ENCODE data around the gene FOXS1. TPM values are rescaled to one million over a fixed set of nuclear protein-coding genes. Genes with fewer than 3 reads are reported as not detected.
A peak's percentile ranks its signal among the peaks of the same experiment; 100 is the strongest.

FOXS1 gene
- polyA plus RNA-seq, 1 of the 3 experiments (the other 2 are of a cell fraction), result 0.99 TPM

DNA sequence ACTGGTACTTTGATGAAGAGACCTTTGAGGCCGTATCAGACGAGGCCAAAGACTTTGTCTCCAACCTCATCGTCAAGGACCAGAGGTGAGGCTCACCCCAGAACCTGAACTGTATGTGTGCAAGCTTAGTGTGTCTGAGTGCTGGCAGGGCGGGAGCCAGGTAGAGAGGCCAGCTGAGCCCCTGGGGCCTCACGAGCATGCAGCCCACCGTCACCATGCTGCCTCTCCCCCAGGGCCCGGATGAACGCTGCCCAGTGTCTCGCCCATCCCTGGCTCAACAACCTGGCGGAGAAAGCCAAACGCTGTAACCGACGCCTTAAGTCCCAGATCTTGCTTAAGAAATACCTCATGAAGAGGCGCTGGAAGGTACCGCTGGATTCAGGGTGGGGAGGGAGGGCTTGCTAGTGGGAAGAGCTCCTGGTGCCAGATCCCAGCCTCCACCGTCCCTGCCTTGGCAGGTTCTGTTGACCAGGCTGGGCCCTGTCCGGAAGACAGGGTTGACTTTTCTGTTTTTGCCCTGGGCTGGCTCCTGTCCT lies 13.6 kb downstream of the FOXS1 start:
- no peaks in the 10 kb centered on the region for H3K36me3 ChIP-seq (replicated peaks in 1 of 2; ENCODE audit: control insufficient read depth in 1 of 2, insufficient read depth in 2 of 2, low read length in 1 of 2)
- H3K27me3 ChIP-seq (ENCODE audit: insufficient read depth), result no peaks in the 10 kb centered on the region
- TF ChIP-seq MEF2A (IDR thresholded peaks at IDR 0.05; ENCODE audit: borderline replicate concordance, low read depth) (no peak), ELF1 (IDR thresholded peaks at IDR 0.05) (no peak), EZH2phosphoT487 (IDR thresholded peaks at IDR 0.05; ENCODE audit: borderline replicate concordance, low read depth) (no peak), MXI1 (IDR thresholded peaks at IDR 0.05; ENCODE audit: low read depth, low read length) (no peak), RAD21 (IDR thresholded peaks at IDR 0.05; ENCODE audit: low read length) (no peak), POLR2AphosphoS5 (IDR thresholded peaks at IDR 0.05; ENCODE audit: low read depth, low read length) (no peak), SMC3 (IDR thresholded peaks at IDR 0.05; ENCODE audit: low read depth, low read length) (no peak), EP300 (IDR thresholded peaks at IDR 0.05; ENCODE audit: borderline replicate concordance in 1 of 2, low read depth in 1 of 2, low read length in 1 of 2) (no peak), TEAD4 (IDR thresholded peaks at IDR 0.05; ENCODE audit: borderline replicate concordance, insufficient read depth) (no peak), FOXM1 (IDR thresholded peaks at IDR 0.05; ENCODE audit: low read depth) (no peak)
- TF ChIP-seq, protein P1, sequence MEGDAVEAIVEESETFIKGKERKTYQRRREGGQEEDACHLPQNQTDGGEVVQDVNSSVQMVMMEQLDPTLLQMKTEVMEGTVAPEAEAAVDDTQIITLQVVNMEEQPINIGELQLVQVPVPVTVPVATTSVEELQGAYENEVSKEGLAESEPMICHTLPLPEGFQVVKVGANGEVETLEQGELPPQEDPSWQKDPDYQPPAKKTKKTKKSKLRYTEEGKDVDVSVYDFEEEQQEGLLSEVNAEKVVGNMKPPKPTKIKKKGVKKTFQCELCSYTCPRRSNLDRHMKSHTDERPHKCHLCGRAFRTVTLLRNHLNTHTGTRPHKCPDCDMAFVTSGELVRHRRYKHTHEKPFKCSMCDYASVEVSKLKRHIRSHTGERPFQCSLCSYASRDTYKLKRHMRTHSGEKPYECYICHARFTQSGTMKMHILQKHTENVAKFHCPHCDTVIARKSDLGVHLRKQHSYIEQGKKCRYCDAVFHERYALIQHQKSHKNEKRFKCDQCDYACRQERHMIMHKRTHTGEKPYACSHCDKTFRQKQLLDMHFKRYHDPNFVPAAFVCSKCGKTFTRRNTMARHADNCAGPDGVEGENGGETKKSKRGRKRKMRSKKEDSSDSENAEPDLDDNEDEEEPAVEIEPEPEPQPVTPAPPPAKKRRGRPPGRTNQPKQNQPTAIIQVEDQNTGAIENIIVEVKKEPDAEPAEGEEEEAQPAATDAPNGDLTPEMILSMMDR (IDR thresholded peaks at IDR 0.05), result no peak
- TF ChIP-seq, protein P2, sequence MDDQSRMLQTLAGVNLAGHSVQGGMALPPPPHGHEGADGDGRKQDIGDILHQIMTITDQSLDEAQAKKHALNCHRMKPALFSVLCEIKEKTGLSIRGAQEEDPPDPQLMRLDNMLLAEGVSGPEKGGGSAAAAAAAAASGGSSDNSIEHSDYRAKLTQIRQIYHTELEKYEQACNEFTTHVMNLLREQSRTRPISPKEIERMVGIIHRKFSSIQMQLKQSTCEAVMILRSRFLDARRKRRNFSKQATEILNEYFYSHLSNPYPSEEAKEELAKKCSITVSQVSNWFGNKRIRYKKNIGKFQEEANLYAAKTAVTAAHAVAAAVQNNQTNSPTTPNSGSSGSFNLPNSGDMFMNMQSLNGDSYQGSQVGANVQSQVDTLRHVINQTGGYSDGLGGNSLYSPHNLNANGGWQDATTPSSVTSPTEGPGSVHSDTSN (IDR thresholded peaks at IDR 0.05), result no peak
- TF ChIP-seq, protein P3, sequence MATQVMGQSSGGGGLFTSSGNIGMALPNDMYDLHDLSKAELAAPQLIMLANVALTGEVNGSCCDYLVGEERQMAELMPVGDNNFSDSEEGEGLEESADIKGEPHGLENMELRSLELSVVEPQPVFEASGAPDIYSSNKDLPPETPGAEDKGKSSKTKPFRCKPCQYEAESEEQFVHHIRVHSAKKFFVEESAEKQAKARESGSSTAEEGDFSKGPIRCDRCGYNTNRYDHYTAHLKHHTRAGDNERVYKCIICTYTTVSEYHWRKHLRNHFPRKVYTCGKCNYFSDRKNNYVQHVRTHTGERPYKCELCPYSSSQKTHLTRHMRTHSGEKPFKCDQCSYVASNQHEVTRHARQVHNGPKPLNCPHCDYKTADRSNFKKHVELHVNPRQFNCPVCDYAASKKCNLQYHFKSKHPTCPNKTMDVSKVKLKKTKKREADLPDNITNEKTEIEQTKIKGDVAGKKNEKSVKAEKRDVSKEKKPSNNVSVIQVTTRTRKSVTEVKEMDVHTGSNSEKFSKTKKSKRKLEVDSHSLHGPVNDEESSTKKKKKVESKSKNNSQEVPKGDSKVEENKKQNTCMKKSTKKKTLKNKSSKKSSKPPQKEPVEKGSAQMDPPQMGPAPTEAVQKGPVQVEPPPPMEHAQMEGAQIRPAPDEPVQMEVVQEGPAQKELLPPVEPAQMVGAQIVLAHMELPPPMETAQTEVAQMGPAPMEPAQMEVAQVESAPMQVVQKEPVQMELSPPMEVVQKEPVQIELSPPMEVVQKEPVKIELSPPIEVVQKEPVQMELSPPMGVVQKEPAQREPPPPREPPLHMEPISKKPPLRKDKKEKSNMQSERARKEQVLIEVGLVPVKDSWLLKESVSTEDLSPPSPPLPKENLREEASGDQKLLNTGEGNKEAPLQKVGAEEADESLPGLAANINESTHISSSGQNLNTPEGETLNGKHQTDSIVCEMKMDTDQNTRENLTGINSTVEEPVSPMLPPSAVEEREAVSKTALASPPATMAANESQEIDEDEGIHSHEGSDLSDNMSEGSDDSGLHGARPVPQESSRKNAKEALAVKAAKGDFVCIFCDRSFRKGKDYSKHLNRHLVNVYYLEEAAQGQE (IDR thresholded peaks at IDR 0.05; ENCODE audit: low read depth, low read length), result no peak
- TF ChIP-seq, protein P4, sequence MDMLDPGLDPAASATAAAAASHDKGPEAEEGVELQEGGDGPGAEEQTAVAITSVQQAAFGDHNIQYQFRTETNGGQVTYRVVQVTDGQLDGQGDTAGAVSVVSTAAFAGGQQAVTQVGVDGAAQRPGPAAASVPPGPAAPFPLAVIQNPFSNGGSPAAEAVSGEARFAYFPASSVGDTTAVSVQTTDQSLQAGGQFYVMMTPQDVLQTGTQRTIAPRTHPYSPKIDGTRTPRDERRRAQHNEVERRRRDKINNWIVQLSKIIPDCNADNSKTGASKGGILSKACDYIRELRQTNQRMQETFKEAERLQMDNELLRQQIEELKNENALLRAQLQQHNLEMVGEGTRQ (IDR thresholded peaks at IDR 0.05; ENCODE audit: borderline replicate concordance, low read depth, low read length), result no peak
- TF ChIP-seq, protein P5, sequence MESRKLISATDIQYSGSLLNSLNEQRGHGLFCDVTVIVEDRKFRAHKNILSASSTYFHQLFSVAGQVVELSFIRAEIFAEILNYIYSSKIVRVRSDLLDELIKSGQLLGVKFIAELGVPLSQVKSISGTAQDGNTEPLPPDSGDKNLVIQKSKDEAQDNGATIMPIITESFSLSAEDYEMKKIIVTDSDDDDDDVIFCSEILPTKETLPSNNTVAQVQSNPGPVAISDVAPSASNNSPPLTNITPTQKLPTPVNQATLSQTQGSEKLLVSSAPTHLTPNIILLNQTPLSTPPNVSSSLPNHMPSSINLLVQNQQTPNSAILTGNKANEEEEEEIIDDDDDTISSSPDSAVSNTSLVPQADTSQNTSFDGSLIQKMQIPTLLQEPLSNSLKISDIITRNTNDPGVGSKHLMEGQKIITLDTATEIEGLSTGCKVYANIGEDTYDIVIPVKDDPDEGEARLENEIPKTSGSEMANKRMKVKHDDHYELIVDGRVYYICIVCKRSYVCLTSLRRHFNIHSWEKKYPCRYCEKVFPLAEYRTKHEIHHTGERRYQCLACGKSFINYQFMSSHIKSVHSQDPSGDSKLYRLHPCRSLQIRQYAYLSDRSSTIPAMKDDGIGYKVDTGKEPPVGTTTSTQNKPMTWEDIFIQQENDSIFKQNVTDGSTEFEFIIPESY (IDR thresholded peaks at IDR 0.05; ENCODE audit: borderline replicate concordance, low read depth), result no peak
- TF ChIP-seq, protein P6, sequence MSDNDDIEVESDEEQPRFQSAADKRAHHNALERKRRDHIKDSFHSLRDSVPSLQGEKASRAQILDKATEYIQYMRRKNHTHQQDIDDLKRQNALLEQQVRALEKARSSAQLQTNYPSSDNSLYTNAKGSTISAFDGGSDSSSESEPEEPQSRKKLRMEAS (IDR thresholded peaks at IDR 0.05; ENCODE audit: low read depth), result no peak
- TF ChIP-seq, protein P7, sequence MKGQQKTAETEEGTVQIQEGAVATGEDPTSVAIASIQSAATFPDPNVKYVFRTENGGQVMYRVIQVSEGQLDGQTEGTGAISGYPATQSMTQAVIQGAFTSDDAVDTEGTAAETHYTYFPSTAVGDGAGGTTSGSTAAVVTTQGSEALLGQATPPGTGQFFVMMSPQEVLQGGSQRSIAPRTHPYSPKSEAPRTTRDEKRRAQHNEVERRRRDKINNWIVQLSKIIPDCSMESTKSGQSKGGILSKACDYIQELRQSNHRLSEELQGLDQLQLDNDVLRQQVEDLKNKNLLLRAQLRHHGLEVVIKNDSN (IDR thresholded peaks at IDR 0.05; ENCODE audit: borderline replicate concordance, low read depth), result no peak
- H3K9me3 ChIP-seq, result no peaks in the 10 kb centered on the region
- peaks cover 15 to 27% of the 10 kb centered on the region in 2 experiments; a peak in 3 of 4 replicates for H3K4me1 ChIP-seq (ENCODE audit: control insufficient read depth in 1 of 2, insufficient read depth in 2 of 2, low read depth in 1 of 2, low read length in 1 of 2)
- no peak overlapping the region for H2AFZ ChIP-seq (ENCODE audit: low read depth)
- peaks cover 9% of the 10 kb centered on the region for H3F3A ChIP-seq (replicated peaks; ENCODE audit: insufficient read depth)
- H4K20me1 ChIP-seq (ENCODE audit: insufficient read depth), result no peaks in the 10 kb centered on the region
- H3K4me3 ChIP-seq (ENCODE audit: low read depth in 2 of 2, low read length in 1 of 2), result no peak overlapping the region
- POLR2A ChIA-PET, result no interaction called here
- WGBS (ENCODE audit: low lambda C conversion rate), result 96% methylated on average over 10 of the region's 17 CpGs
- no peak overlapping the region for H3K27ac ChIP-seq (ENCODE audit: low read depth in 2 of 2, low read length in 1 of 2)
- H3K79me2 ChIP-seq (ENCODE audit: insufficient read depth), result no peaks in the 10 kb centered on the region
- CTCF ChIA-PET, result interaction anchor here (0.7 to 15.5 kb wide), 6 partner anchors 7 to 625 kb away, joined by 3 to 174 read pairs (median 10); partner anchors contain the start of gene FOXS1
- DNase-seq, result peak; percentile 16
- H3K9me2 ChIP-seq, result no peaks in the 10 kb centered on the region
- no peak overlapping the region for H3K9ac ChIP-seq
- no peak overlapping the region for H3K4me2 ChIP-seq
